ENCODE measurements around the gene CCDC33. TPM values are rescaled to one million over a fixed set of nuclear protein-coding genes. Genes with fewer than 3 reads are reported as not detected.

The CCDC33 gene
- total and polyA plus RNA-seq, 8 donors: 0.58 to 9.4 (median 0.73) TPM; not detected in 5

DNA sequence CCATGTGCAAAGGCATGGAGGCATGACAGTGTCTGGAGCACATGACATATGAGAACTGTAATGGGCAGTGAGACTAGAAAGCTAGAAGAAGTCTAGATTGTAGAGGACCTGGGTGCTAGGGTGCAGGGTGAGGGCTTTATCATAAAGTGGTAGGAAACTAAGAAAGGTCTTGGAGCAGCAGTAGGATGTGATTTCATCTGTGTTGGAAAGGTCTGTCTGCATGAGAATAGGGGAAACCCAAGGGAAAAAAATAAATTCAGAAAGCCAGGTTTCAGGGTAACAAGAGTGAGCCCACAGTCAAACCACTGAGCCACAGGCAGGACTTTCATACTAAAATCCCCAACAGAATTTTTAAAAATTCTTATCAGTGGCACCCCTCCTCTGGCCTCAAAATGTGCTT is 54.5 kb downstream of the CCDC33 start:
- intact Hi-C loops (cut with DNase I; ENCODE audit: low total_unique reads): no loop called here
- TF ChIP-seq POLR2AphosphoS5 (IDR thresholded peaks at IDR 0.05) (no peak), POLR2A (IDR thresholded peaks at IDR 0.05) (no peak), EP300 (IDR thresholded peaks at IDR 0.05) (no peak)
- TF ChIP-seq, protein P1, sequence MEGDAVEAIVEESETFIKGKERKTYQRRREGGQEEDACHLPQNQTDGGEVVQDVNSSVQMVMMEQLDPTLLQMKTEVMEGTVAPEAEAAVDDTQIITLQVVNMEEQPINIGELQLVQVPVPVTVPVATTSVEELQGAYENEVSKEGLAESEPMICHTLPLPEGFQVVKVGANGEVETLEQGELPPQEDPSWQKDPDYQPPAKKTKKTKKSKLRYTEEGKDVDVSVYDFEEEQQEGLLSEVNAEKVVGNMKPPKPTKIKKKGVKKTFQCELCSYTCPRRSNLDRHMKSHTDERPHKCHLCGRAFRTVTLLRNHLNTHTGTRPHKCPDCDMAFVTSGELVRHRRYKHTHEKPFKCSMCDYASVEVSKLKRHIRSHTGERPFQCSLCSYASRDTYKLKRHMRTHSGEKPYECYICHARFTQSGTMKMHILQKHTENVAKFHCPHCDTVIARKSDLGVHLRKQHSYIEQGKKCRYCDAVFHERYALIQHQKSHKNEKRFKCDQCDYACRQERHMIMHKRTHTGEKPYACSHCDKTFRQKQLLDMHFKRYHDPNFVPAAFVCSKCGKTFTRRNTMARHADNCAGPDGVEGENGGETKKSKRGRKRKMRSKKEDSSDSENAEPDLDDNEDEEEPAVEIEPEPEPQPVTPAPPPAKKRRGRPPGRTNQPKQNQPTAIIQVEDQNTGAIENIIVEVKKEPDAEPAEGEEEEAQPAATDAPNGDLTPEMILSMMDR (IDR thresholded peaks at IDR 0.05): no peak
- H3K4me3 ChIP-seq: no peak overlapping the region
- no peak overlapping the region for H3K27ac ChIP-seq
- no peaks in the 10 kb centered on the region for H3K9me3 ChIP-seq
- H3K4me1 ChIP-seq: peaks cover 0 to 5% (median 2%) of the 10 kb centered on the region in 4 donors
- DNase-seq: no peak
- H3K27me3 ChIP-seq: peaks cover 0 to 61% (median 0%) of the 10 kb centered on the region in 3 donors
- H3K36me3 ChIP-seq: no peaks in the 10 kb centered on the region

DNA sequence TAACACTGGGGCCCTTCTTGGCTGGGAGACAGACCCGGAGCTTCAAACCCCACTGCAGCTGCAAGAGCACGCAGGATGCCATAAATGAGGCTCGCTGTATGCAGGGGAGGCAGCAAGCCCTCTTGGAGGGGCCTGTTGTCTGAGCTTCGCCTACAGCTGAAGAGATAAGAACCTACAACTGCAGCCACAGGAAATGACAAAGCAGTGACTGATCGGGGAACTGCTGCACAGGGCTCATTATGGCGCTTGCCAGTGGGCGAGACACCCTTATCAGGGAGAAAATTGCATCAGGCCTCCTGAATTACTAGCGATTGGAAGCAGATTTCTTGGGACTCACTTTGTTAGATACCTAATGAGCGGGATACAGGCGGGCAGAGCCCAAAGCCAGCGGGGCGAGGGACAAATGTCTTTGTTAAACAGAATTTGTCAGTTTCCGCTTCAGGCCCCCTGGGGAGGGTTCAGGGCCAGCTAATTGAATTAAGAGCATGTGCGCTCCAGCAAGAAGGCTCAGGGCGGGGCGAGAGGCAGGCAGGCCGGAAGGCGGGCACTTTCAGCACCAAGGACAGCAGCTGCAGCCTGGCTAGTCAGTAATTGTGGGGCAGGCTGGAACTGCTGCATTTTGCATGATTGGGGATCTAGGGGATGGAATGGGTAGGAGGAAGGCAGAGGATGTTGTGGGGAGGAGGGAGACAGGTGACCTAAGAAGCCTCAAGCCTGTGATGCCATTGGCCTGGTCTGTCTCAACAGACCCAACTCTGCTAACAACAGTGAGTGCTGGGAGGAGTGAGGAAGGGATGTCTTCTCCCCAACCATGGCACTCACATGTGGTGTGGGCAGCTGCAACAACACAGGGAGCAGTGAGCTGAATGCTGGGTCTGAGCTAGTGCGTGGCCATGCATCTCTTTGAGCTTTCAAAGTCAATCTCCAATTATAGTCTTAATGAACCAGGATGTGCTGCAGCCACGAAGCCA is 55.3 kb downstream of the CCDC33 start:
- Histone ChIP-seq H3K36me3 (no peaks in the 10 kb centered on the region), H3K4me3 (no peak overlapping the region), H3K27me3 (peaks cover 0 to 66% (median 0%) of the 10 kb centered on the region in 3 donors), H3K27ac (no peak overlapping the region), H3K4me1 (peaks cover 0 to 5% (median 2%) of the 10 kb centered on the region in 4 donors), H3K9me3 (no peaks in the 10 kb centered on the region)
- DNase-seq: peak; percentile 74 to 95
- TF ChIP-seq POLR2A (IDR thresholded peaks at IDR 0.05) (no peak), EP300 (IDR thresholded peaks at IDR 0.05) (no peak), POLR2AphosphoS5 (IDR thresholded peaks at IDR 0.05) (peak in 1 of 3 donors; percentile 24)
- TF ChIP-seq, protein P1 (IDR thresholded peaks at IDR 0.05): no peak
- 10 to 15% (median 12%) methylated on average over 20 of the region's 20 CpGs for WGBS, 5 donors
- intact Hi-C loops (cut with DNase I; ENCODE audit: low total_unique reads): no loop called here

DNA sequence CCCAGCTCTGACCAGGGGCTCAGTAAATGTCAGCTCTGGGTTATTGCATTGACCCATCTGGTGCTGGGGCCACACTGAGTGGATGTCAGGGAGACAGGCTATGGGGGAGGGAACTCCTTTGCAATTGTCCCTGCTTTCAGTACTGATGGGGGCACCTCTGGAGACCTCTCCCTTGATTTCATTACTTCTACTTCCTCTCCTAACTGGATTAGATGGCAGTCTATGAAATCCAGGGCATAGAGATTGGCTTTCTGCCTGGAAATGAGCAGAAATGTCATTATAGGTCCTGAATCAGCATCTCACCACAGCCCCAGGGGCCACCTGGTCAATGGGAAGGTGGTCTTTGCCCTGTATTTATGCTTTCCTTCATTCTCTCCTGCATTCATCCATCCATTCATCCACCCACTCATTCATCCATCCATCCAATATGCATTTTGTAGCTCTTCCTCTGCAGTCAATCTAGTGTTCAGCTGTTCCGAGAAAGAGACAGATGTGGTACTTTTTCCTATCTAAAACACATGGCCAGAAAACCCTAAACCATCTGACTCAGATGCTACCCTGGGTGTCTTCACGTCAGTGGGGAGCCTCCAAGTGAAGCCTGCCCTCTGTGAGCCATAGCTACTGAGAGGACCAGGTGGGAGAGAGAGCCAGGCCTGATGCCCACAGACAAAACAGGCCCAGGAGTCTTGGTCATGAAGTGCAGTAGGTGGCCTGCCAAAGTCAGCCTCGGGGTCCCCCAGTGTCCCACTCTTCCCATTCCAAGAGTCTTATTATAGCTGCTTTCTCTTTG is 57.1 kb downstream of the CCDC33 start:
- no peak for DNase-seq
- no peak for TF ChIP-seq POLR2AphosphoS5 (IDR thresholded peaks at IDR 0.05)
- TF ChIP-seq POLR2A (IDR thresholded peaks at IDR 0.05): no peak
- TF ChIP-seq EP300 (IDR thresholded peaks at IDR 0.05): no peak
- TF ChIP-seq, protein P1 (IDR thresholded peaks at IDR 0.05): no peak
- WGBS, 5 donors: 59 to 81% (median 68%) methylated on average over 3 of the region's 3 CpGs
- H3K9me3 ChIP-seq: no peaks in the 10 kb centered on the region
- H3K27me3 ChIP-seq: peaks cover 0 to 61% (median 0%) of the 10 kb centered on the region in 3 donors
- peaks cover 0 to 5% (median 2%) of the 10 kb centered on the region in 4 donors for H3K4me1 ChIP-seq
- no peak overlapping the region for H3K4me3 ChIP-seq
- H3K27ac ChIP-seq: no peak overlapping the region
- H3K36me3 ChIP-seq: no peaks in the 10 kb centered on the region
- intact Hi-C loops (cut with DNase I; ENCODE audit: low total_unique reads): no loop called here

DNA sequence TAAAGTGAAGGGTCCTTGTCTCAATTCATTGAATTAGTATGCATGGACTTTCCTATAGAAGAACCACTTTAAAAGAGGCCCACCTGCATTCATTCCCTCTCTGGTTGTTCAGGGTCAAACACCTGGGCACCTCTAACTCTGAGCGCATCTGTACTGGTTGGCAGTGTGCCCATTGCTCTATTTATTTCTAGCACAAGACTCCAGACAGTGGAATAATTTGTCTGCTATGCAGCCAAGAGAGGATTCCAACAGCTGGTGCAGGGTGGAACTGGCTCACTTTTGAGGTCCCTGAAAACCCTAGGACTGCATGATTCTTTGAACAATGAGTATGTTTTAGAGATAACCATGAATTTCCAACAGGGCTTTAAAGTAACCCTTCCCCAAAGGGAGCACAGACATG is 57.9 kb downstream of the CCDC33 start:
- H3K27ac ChIP-seq: no peak overlapping the region
- TF ChIP-seq EP300 (IDR thresholded peaks at IDR 0.05) (no peak), POLR2A (IDR thresholded peaks at IDR 0.05) (no peak), POLR2AphosphoS5 (IDR thresholded peaks at IDR 0.05) (no peak)
- TF ChIP-seq, protein P1 (IDR thresholded peaks at IDR 0.05): no peak
- intact Hi-C loops (cut with DNase I; ENCODE audit: low total_unique reads): no loop called here
- H3K9me3 ChIP-seq: no peaks in the 10 kb centered on the region
- 31 to 72% (median 56%) methylated on average over 1 of the region's 1 CpG for WGBS, 5 donors
- no peaks in the 10 kb centered on the region for H3K36me3 ChIP-seq
- peaks cover 0 to 60% (median 0%) of the 10 kb centered on the region in 3 donors for H3K27me3 ChIP-seq
- no peak for DNase-seq
- peaks cover 0 to 5% (median 2%) of the 10 kb centered on the region in 4 donors for H3K4me1 ChIP-seq
- H3K4me3 ChIP-seq: no peak overlapping the region
